ENCODE data around the gene C17orf113. TPM values are rescaled to one million over a fixed set of nuclear protein-coding genes. Genes with fewer than 3 reads are reported as not detected.

C17orf113 gene
- total RNA-seq (1 to 10 TPM in 1 of 9 donors, under 1 TPM in 8; 0.14 to 1.1 (median 0.69) TPM), polyA plus RNA-seq (under 1 TPM; 0.20 to 0.72 (median 0.34) TPM)
- long read RNA-seq, donor 1, partial matches to known transcripts = 0 of 1 reads
- long read RNA-seq, donor 1, other reads (novel, unspliced or antisense) = 0 of 1 reads
- long read RNA-seq, donor 2 = 0 reads
- long read RNA-seq, donor 3 = 0 reads
- long read RNA-seq, donor 4, partial matches to known transcripts = 0 of 1 reads
- long read RNA-seq, donor 4, other reads (novel, unspliced or antisense) = 1 of 1 reads
- long read RNA-seq, donor 5 = 0 reads
- long read RNA-seq, donor 6 = 0 reads
- long read RNA-seq, donor 7 = 0 reads
- long read RNA-seq, donor 8, partial matches to known transcripts = 0 of 1 reads
- long read RNA-seq, donor 8, other reads (novel, unspliced or antisense) = 0 of 1 reads
- long read RNA-seq, donor 9 = 0 reads
- long read RNA-seq, donor 10 = 0 reads

DNA sequence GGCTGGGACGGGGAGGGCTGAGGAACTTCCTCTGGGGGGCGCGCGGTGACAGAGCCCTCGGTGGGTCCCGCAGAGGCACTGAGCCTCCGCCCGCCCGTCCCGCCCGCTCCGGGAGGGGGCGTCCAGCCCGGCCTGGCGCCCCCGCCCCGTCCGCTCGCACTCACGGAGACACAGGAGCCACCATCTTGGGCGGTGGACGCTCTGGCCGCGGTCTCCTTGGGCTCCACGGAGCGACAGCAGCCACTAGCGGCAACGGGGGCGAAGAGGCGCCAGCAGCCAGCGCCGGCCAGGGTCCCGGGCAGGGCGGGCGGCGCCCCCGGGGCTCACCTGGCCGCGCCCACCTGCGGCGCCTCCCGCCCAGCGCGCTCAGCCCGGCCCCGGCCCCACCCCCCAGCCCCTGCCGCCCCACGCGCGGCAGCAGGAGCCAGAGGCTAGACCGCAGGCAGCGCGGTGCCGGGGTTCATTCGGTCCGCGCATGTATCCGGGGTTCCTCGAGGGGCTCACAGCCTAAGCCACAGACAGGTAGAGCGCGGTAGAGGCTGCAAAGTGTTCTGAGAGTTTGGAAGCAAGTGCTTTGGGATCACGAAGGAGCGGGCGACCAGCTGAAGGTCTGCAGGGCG lies at the start of gene C17orf113:
TSS of gene C17orf113 (minus strand) at position 209 of the 620 bp plus-strand sequence. CDS start 7,225 bp downstream, outside the sequence.
- Histone ChIP-seq H3K27ac (no peak within 1 kb of the TSS), H3K27me3 (no peaks in the 10 kb centered on the region), H3K36me3 (replicated peaks in 1 of 2) (no peaks in the 10 kb centered on the region), H3K4me1 (replicated peaks in 1 of 2) (peaks cover 0 to 6% of the 10 kb centered on the region in 2 donors), H3K9me3 (replicated peaks in 1 of 3) (no peaks in the 10 kb centered on the region), H3K4me3 (peak within 1 kb of the TSS in 2 of 4 donors; percentile 52 to 90)
- intact Hi-C loops (cut with DNase I) = no loop called here
- TF ChIP-seq, protein P1, sequence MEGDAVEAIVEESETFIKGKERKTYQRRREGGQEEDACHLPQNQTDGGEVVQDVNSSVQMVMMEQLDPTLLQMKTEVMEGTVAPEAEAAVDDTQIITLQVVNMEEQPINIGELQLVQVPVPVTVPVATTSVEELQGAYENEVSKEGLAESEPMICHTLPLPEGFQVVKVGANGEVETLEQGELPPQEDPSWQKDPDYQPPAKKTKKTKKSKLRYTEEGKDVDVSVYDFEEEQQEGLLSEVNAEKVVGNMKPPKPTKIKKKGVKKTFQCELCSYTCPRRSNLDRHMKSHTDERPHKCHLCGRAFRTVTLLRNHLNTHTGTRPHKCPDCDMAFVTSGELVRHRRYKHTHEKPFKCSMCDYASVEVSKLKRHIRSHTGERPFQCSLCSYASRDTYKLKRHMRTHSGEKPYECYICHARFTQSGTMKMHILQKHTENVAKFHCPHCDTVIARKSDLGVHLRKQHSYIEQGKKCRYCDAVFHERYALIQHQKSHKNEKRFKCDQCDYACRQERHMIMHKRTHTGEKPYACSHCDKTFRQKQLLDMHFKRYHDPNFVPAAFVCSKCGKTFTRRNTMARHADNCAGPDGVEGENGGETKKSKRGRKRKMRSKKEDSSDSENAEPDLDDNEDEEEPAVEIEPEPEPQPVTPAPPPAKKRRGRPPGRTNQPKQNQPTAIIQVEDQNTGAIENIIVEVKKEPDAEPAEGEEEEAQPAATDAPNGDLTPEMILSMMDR (IDR thresholded peaks at IDR 0.05) = peak in 2 of 6 experiments; percentile 16 to 34
- TF ChIP-seq POLR2A (IDR thresholded peaks at IDR 0.05) = no peak
- WGBS, 4 donors = 0 to 1% methylated on average over 60 to 65 of the region's 65 CpGs; no CpG with 5 or more reads in 2 of the 4 donors
- DNase-seq = peak; percentile 37 to 71 (median 52)

GRCh38 chr17:42098730-42099399 lies 48.5 kb upstream of the C17orf113 start:
- intact Hi-C loops (cut with DNase I) = no loop called here
- WGBS, 4 donors = 48 to 53% (median 50%) methylated on average over 7 to 14 of the region's 14 CpGs
- DNase-seq = no peak
- TF ChIP-seq POLR2A (IDR thresholded peaks at IDR 0.05) = no peak
- Histone ChIP-seq H3K4me3 (no peak overlapping the region), H3K27me3 (peaks cover 7% of the 10 kb centered on the region), H3K4me1 (replicated peaks in 1 of 2) (peaks cover 0 to 4% of the 10 kb centered on the region in 2 donors), H3K36me3 (replicated peaks in 1 of 2) (no peaks in the 10 kb centered on the region), H3K9me3 (replicated peaks in 1 of 3) (no peaks in the 10 kb centered on the region), H3K27ac (no peak overlapping the region)

- no peak for DNase-seq
- no peak for TF ChIP-seq POLR2A (IDR thresholded peaks at IDR 0.05)
- TF ChIP-seq, protein P1 (IDR thresholded peaks at IDR 0.05) = no peak
- Histone ChIP-seq H3K9me3 (replicated peaks in 1 of 3) (no peaks in the 10 kb centered on the region), H3K4me1 (replicated peaks in 1 of 2) (peaks cover 0 to 4% of the 10 kb centered on the region in 2 donors), H3K4me3 (no peak within 1 kb of the TSS), H3K27me3 (peaks cover 7% of the 10 kb centered on the region), H3K27ac (no peak within 1 kb of the TSS), H3K36me3 (replicated peaks in 1 of 2) (no peaks in the 10 kb centered on the region)
- 33 to 59% (median 35%) methylated on average over 19 to 52 of the region's 52 CpGs for WGBS, 4 donors
- intact Hi-C loops (cut with DNase I) = no loop called here
These were observed 47.6 kb upstream of the C17orf113 start, which contains the start of gene ZNF385C for GRCh38 chr17:42097691-42098631. Gene ZNF385C, minus strand, starts transcription at chr17:42098473. Its CDS starts 35,417 bp downstream, at chr17:42063056.
